GM19193 (cell line): Measurements from ENCODE around the gene SLC15A1.

Source experiments
- POLR2A ChIP-seq: IDR thresholded peaks from 4 replicates; pipeline ENCODE4 v1.6.1; 2011; ENCODE audit not compliant: insufficient read depth, insufficient read length; ENCODE audit errors: extremely low read depth

The SLC15A1 gene

DNA sequence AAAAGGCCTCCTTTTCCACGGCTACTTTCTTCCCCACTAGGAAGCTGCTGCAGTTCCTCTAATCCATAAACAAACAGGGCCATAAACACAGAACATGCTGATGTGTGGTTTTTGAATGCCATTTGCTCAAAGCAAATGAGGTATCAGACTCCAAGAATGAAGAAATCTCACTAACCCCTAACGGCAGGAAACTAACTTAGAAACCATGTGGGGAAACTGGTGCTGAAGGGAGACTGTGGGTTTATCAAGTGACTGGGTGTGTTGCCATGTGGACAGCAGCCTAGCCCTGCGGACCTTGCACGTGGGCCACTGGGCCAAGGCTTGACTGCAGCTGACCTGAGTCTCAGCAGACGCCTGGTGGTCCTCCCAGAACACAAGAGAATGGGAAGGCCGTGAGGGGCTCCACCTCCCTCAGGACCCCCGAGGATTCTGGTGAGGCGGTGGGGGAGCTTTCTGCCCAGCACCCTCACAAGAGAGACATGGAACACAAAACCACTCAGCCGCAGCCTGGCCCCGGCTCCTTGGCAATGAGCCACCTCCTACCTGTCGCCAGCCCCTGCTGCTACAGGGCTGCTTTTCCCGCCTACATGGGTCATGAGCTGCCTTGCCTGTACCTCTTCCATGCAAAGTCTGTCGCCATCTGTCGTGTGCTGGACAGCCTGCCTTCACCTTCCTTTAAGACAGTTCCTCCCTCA, 10.6 kb downstream of the SLC15A1 start:
- TF ChIP-seq POLR2A: no peak

DNA sequence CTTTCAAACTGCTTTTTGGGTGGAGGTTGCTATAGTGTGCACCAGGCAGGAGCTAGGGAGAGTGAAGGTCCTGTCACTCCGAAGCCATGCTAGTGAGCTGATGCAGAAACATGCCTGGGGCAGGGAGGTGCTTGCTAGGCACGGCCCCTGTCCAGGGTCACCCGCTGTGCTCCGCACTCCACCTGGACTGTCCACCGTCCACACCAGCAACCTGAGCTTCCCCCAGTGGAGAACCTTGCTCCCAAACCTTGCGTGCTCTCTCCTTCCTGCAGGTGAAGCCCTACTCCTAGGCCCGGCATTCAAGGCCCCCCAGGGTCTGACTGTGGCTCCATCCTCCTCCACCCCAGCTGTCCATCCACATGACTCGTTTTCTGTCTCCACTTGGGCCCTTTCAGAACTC, 12.3 kb downstream of the SLC15A1 start:
- TF ChIP-seq POLR2A: no peak

DNA sequence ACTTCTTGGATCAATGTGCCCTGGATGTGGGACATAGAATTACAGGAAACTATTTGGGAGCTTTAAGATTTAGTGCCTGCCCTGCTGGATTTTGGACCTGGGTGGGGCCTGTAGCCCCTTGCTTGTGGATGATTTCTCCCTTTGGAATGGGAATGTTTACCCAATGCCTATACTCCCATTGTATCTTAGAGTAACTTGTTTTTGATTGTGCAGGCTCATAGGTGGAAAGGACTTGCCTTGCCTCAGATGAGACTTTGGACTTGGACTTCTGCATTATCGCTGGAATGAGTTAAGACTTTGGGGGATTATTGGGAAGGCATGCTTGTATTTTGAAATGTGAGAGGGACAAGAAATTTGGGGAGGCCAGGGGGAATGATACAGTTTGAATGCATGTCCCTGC, 13.5 kb downstream of the SLC15A1 start:
- TF ChIP-seq POLR2A: no peak

DNA sequence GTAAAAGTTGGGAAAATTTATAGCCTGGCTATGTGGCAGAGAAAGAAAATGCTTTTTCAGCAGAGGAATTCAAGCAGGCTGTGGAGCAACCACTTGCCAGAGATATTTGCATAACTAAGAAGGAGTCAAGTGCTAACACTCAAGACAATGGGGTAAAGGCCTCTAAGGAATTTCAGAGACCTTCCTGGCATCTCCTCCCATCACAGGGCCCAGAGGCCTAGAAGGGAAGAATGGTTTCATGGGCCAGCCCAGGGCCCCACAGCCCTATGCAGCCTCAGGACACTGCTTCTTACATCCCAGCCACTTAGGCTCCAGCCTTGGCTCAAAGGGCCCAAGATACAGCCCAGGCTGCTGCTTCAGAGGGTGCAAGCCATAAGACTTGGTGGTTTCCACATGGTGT, 14.3 kb downstream of the SLC15A1 start:
- no peak for TF ChIP-seq POLR2A

DNA sequence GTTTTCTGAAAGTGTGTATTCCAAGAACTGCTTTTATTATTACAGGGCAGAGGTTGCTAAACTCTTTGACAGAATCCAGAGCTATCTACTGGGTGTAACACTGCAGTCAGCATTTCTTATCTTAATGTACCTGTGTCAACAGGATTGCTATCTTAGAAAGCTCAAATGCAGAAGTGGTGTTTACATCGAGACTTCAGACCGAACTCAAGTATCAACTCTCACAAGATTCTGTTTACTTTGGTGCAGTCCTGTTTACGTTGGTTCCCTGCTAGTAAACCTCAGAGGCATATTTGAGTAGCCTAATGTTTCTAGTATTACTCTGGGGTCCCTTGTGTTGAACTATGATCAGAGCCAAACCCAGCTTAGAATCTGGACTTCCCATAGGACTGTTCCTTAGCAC, 20.5 kb downstream of the SLC15A1 start:
- TF ChIP-seq POLR2A: no peak

DNA sequence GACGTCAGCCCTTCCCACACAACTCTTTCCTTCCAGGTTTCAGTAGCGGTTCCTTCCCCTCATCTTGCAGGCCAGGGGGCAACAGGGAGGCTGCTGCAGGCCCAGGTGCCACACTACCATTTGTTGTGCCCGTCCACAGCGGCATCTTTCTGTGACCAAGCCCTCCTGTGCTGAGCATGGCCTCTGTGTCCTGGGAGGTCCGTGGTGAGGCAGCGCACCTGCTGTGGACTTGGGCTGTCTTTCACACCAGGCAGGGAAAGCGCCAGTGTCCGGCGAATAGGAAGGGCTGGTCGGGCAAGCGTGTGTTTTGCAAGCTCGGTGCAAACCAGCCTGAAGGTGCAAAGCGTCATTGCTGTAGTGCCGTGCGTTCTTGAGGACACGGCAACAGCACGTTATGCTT, 21.4 kb downstream of the SLC15A1 start:
- TF ChIP-seq POLR2A: no peak

DNA sequence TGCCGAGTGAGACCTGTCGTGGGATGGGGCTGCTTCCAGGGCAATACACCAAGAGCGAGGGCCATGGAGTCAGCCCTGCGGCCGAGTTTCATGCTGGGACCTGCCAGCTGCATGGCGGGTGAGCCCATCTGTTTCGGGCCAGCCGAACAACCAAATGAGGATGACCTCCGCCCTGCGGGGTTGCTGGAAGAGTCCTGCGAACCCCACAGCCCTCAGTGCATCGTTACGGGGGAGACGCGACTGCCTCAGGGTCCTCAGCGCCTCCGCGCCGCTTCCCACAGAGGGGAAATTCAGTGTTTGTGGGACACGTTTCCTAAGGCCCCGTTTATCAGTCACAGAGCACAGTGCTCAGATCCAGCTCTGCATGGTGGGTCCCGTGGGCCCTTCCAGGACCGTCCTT, 22.0 kb downstream of the SLC15A1 start:
- no peak for TF ChIP-seq POLR2A

DNA sequence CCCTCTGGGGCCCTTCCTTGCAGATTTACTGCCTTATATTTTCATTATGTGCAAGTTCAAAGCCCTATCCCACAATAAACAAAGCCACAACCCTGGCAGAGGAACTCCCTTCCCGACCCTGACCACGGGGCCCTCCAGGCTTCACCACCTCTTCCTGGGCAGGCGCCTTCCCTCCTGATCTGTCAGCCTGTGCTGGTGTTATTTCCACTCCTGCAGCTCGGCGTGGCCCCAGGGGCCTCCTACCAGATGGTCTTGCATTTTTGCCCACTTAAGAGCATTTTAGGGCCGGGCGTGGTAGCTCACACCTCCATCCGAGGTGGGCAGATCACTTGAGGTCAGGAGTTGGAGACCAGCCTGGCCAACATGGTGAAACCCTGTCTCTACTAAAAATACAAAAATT, 22.8 kb downstream of the SLC15A1 start:
- no peak for TF ChIP-seq POLR2A

DNA sequence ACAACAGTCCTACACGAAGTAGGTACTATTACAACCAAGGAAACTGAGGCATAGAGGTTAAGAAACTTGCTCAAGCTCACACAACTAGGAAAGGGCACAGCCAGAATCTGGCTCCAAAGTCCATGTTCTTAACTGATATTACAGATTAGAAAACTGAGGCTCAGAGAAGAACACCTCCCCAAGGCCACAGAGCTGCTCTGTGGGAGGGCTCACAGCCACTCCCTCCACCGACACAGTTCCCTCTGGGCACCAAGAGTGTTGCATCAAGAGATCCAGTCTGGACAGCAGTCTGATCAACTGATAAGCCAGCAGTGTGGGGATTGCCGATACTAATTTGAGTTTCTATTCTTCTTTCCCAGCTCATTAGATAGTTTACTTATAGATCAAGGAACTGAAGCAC, 29.5 kb downstream of the SLC15A1 start:
- no peak for TF ChIP-seq POLR2A

DNA sequence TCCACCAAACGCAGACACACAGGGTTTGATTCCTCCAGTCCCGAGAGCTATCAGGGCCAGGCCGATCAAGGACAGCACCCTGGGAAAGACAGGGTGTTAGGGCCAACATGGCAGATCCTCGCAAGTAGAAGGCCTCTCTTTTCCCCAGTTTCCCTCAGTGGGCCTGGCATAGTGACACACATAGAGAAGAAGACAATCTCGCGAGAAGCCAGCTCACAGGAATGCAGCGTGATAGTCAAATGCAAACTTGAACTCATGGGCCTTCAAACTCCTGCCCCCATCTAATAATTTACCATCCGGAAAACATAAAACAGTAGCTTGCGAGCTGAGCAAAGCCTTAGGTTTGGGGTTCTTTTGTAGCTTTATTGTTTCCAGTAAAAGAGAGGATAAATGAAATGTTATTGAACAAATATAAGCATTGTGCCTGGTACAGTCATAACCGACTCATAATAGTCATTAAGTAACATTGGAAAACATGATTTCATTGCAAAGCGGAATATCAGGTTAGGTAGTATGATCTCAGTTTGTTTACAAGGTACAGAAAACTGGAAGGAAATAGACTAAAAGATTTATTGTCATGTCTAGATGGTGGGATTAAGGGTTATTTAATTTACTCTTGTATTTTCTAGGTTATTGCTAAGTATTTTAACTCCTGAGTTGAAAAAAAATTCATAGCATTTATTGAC, 30.5 kb downstream of the SLC15A1 start:
- TF ChIP-seq POLR2A: no peak

DNA sequence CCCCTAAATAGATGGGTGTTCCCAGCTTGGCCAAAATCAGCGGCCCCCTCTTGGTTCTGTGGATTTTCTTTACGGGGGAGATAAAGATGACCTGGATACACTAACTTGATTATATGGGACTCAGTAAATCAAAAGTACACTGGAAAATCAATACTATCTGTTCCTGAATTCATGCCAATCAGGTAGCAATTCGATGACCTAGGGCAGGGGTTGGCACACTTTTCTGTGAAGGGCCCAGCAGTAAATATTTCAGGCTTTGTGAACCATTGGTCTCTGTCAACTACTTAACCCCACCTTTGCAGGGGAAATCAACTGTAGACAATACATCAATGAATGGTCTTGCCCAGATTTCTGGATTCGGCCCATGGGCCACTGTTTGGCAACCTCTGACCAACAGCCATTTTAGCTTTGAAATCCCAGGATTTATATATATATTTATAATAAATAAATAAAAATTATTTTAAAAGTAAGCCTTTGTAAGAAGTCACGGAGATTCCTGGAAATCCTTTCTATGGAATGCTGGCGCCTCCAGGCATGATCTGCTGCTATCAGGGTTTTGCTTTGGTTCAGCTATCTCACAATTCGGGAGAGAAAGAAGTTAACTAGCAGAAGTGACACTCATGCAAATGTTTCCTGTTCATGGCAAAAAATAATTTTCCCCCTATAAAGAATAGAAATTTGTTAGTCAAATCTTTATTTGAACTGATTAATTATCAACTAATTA, 32.8 kb downstream of the SLC15A1 start:
- no peak for TF ChIP-seq POLR2A

DNA sequence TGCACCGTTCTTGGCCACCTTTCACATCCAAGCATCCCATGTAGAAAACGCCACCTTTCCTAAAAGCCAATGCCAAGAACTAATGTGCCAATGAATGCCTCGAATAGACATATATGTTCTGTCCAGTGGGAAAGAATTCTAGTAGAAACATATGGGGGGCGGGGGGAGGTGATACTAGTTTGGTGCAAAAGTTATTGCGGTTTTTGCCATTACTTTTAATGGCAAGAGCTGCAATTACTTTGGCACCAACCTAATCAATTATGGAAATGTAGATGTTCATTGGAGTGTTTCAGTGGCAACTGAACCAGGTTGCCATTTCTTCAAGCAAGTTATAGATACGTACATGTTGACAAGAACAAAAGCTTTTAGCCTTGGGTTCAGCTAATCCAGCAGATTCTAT, 34.6 kb downstream of the SLC15A1 start:
- TF ChIP-seq POLR2A: no peak

DNA sequence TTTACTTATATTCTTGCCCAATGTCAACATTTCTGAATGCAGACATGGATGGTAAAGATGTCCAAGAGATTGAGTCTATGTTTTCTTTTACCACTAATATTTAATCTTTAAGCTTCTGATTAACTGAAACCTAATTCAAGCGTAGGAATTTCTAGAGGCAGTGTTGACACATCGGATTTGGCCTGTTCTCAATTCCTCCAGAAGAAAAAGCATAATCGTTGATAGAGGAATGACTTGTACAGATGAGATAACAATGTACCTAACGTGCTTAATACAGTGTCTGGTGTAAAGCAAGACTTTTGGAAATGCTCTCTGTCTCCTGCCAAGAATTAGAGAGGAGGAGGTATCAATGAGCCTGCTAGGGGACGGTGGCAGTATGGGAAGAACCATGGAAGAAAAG, 35.2 kb downstream of the SLC15A1 start:
- no peak for TF ChIP-seq POLR2A

DNA sequence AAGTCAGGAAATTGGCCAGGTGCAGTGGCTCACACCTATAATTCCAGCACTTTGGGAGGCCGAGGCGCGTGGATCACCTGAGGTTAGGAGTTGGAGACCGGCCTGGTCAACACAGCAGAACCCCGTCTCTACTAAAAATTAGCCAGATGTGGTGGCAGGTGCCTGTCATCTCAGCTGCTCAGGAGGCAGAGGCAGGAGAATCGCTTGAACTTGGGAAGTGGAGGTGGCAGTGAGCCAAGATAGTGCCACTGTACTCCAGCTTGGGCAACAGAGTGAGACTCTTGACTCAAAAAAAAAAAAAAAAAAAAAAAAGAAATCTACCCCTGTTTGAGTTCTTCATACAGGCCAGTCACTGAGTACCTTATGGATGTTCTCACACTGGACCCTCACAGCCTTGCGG, 42.0 kb downstream of the SLC15A1 start:
- no peak for TF ChIP-seq POLR2A

DNA sequence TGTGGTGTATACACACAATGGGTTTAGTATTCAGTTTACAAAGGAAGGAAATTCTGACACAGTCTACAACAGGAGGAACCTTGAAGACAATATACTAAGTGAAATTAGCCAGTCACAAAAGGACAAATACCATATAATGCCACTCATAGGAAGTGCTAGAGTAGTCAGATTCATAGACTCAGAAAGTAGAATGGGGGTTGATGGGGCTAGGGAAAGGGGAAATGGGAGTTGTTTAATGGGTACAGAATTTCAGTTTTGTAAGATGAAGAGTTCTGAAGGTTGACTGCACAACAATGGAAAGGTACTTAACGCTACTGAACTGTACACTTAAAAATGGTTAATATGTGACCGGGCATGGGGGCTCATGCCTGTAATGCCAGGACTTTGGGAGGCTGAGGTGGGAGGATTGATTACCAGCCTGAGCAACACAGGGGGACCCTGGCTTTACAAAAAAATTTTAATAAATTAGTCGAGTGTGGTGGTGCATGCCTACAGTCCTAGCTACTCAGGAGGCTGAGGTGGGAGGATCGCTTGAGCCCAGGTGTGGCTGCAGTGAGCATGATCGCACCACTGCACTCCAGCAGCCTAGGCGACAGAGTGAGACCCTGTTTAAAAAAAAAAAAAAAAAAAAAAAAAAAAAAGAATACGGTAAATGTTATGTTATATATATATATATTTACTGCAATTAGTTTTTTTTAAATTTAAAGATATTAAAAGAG, 45.0 kb downstream of the SLC15A1 start:
- no peak for TF ChIP-seq POLR2A
